Measurements from ENCODE around the gene B3GALT2. TPM values are rescaled to one million over a fixed set of nuclear protein-coding genes. Genes with fewer than 3 reads are reported as not detected.

B3GALT2 gene
- total and polyA plus RNA-seq, 2 of the 13 experiments (the other 11 are each of a cell fraction or from before 2014, with no cell fraction given) = not detected

GRCh38 chr1:193156822-193157142 is 29.6 kb downstream of the B3GALT2 start (continued):
- TF ChIP-seq, protein P1, sequence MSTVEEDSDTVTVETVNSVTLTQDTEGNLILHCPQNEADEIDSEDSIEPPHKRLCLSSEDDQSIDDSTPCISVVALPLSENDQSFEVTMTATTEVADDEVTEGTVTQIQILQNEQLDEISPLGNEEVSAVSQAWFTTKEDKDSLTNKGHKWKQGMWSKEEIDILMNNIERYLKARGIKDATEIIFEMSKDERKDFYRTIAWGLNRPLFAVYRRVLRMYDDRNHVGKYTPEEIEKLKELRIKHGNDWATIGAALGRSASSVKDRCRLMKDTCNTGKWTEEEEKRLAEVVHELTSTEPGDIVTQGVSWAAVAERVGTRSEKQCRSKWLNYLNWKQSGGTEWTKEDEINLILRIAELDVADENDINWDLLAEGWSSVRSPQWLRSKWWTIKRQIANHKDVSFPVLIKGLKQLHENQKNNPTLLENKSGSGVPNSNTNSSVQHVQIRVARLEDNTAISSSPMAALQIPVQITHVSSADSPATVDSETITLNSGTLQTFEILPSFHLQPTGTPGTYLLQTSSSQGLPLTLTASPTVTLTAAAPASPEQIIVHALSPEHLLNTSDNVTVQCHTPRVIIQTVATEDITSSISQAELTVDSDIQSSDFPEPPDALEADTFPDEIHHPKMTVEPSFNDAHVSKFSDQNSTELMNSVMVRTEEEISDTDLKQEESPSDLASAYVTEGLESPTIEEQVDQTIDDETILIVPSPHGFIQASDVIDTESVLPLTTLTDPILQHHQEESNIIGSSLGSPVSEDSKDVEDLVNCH (CRISPR knock-in tag; IDR thresholded peaks at IDR 0.05) = no peak
- TF ChIP-seq AHDC1 (CRISPR knock-in tag; IDR thresholded peaks at IDR 0.05; ENCODE audit: borderline replicate concordance) (no peak), ZNF775 (CRISPR knock-in tag; IDR thresholded peaks at IDR 0.05; ENCODE audit: borderline replicate concordance) (no peak), ELK4 (CRISPR knock-in tag; IDR thresholded peaks at IDR 0.05; ENCODE audit: borderline replicate concordance) (no peak), ZSCAN20 (CRISPR knock-in tag; IDR thresholded peaks at IDR 0.05; ENCODE audit: borderline replicate concordance) (no peak)
- TF ChIP-seq, protein P2, sequence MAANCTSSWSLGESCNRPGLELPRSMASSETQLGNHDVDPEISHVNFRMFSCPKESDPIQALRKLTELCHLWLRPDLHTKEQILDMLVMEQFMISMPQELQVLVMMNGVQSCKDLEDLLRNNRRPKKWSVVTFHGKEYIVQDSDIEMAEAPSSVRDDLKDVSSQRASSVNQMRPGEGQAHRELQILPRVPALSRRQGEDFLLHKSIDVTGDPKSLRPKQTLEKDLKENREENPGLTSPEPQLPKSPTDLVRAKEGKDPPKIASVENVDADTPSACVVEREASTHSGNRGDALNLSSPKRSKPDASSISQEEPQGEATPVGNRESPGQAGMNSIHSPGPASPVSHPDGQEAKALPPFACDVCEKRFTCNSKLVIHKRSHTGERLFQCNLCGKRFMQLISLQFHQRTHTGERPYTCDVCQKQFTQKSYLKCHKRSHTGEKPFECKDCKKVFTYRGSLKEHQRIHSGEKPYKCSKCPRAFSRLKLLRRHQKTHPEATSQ (CRISPR knock-in tag; IDR thresholded peaks at IDR 0.05; ENCODE audit: borderline replicate concordance) = no peak

Measured in HepG2 (cell line).